NCI-H82 treated with DMSO at 0.1 percent for 48 hours (cell line): ENCODE data around the gene ARHGAP1.
A peak's percentile ranks its signal among the peaks of the same experiment; 100 is the strongest.

ENCODE experiments used
- DNase-seq: peaks from one replicate; lab custom pipeline; 2025; ENCODE audit not compliant: unreplicated experiment; lab: John Stamatoyannopoulos, UW

Gene ARHGAP1

GRCh38 chr11:46695345-46696211 lies 4.8 kb downstream of the ARHGAP1 start:
- DNase-seq, result no peak

GRCh38 chr11:46694607-46695006 lies 5.8 kb downstream of the ARHGAP1 start:
- no peak for DNase-seq

DNA sequence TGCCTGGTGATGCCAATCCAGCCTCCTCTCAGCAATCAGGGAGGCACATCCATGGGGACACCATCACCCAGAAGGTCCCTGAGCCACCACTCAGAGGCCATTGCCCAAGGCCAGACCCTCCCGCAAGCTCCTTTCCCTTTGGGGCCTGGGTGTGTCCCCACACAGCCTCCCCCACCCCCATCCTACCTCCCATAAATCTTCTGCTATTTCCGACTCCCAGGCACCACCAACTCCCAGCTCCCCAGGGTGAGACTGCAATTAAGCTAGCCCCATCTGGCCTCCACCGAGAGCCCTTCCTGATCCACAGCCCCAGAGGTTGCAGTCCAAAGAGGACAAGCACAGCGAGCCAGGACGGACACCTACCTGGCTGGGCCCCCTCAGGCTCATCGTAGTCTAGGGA lies 6.3 kb downstream of the ARHGAP1 start:
- peak; percentile 1 for DNase-seq

DNA sequence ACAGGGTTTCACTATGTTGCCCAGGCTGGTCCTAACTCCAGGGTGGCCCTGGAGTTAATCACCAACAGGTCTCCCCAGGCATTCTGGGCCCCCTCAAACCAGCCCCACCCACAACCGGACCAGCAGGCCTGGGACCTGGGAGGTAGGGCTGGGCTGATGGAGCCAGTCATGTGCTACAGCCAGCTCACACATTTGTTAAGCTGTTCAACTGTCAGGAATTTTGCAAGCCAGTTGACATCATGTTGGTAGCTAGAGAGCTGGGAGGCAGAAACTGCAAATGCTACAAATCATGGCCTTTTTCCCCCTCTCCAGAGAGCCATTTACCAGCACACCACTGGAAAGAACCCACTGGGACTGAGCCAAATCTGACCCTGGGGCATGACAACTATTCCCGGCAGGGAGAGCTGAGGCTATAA lies 6.8 kb downstream of the ARHGAP1 start:
- no peak for DNase-seq

GRCh38 chr11:46692450-46692849 lies 8.0 kb downstream of the ARHGAP1 start:
- DNase-seq, result no peak

- DNase-seq, result no peak
These were observed 9.7 kb downstream of the ARHGAP1 start for GRCh38 chr11:46690702-46691101.

GRCh38 chr11:46686886-46687795 lies 13.3 kb downstream of the ARHGAP1 start:
- no peak for DNase-seq

DNA sequence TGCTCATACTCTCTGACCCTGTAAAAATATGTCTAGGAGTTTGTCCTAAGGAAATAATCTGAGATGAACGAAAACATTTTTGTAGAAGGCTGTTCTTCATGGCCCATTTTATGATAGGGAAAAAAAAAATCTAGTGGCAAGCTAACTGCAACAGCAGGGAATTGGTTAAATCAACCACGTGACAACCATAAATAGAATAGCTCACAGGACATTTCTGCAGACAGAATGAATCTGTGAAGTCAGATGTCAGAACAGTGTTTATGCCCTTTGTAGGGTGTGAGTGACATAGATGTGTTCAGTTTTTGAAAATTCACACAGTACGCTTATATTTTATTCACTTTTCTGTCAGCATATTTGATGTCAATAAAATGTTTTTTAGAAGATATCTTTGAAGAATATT lies 16.1 kb downstream of the ARHGAP1 start:
- DNase-seq, result no peak

- no peak for DNase-seq
These were observed 17.4 kb downstream of the ARHGAP1 start for GRCh38 chr11:46682773-46683752.

DNA sequence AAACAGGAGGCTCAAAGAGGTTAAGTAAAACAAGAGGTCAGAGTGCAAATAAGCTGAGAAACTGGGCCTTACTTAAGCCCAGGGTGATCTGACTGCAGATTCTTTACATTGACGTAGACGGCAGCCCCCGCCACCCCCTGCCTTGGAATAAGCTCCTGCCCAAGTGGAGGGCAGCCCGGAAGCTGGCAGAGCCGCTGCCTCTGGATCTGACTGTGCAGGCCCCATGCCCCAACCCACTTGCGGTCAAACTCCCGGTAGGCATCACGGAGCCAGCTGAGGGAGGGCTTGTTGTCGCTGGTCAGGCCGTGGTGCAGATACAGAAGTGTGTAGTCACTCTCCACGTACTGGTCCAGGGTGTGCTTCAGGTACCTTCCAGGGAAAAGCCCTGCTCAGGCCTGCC lies 18.6 kb downstream of the ARHGAP1 start:
- DNase-seq, result no peak

DNA sequence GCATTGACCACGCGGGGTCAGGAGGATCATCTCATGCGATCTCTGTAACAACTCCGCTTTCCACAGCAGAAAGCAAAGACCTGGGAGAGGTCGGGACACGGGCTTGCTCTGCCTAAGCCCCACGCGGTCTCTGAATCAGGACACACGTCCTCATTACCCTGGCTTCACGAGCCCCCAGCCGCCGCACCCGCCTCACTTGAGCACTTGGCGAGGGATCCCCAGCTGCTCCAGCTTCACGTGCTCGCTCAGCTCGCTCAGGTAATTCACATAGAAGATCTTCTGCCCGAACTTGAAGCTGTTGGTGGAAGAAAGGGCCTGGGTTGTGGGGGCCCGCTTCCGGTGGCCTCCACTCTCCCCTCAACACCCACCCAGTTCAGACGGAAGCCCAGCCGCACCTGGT lies 19.6 kb downstream of the ARHGAP1 start:
- DNase-seq, result no peak

GRCh38 chr11:46680164-46680760 lies 20.2 kb downstream of the ARHGAP1 start:
- DNase-seq, result no peak

DNA sequence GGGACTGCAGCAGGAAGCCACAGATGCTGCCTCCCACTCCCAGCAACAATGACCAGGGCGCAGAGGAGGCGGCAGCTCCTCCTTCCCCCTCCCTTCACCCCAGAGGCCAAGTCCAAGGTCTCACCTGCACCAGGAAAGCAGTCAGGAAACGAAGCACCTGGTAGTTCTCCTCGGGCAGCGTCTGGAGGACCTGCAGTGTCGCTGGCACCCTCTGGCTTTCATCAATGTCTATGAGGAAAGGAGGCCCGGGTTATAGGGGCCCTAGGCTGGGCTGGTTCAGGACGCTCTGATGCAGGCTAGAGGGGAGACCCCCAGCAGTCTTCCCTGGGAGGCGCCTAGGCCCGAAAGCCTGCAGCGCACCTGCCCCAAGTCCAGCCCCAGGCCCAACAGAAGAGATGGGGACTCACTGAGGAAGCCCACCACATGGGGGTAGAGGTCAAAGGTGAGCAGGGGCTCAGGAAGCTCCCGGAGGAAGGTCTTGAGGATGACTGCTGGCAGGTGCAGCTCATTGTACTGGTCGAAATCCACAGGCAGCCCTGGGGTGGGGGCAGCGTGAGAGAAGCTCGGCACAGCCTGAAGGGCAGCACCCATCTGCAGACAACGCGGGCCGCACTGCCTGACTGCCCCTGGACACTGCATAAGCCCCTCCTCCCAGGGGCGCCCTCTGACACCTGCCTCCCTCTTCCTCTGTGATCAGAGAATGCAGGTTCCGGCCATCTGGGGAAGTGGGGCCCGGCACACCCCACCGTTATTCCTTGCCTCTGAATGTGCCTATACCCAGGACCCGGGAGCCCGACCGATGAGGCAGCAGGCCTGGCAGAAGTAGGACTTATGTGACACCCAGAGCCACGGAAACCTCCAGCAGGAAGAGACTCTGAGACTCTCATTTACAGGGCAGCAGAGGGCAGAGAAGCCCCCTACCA lies 20.9 kb downstream of the ARHGAP1 start:
- DNase-seq, result no peak

DNA sequence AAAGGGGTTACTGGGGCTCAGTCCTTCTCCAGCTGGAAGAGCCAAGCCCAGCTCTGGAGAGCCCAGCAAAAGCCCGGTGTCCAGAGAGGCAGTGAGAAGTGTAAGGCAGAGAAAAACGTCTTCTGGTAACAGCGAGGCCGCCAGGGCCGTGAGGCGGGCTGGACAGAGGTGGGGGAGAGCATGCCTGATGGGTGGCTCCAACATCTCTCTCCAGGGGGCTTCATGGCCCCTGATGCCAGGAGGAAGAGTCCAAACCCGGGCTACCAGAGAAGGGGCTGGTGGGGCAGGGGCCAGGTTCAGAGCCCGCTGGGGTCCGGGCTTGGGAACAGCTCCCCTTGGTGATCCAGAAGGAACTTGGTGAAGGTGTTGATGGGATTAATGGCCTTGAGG lies 21.7 kb downstream of the ARHGAP1 start:
- DNase-seq, result no peak

DNA sequence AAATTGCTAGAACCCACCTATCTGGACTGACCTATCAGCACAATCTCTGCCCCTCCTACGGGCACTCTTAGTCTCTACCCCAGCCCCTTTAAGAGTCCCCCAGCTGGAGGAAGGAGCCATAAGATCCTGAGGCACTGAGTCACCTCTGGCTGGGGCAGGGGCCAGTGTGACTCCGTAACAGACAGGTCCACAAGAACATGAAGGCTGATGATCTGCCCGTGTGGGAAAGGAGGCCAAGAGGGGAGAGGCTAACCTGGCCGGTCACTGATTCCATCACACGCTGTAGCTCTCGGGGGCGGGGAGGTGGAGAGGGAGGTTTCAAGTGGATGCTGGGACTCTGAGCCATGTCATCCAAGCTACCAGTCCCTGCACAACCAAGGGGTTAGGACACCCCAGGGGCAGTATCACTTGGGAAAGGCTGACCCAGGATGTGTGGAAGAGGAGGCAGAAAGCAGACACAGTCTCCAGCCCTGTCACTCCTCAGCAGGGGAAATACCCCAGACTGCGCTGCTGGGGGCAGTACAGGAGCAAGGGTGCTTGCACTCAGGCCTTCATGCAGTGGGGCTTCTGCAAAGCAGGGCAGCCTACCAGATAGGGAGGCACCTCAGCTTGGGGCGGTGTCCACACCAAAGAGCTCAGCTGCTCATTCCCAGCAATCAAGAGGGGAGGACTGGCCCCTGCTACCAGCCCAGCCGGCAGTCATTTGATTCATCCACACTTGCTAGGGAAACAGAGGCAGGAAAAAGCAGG lies 22.3 kb downstream of the ARHGAP1 start:
- DNase-seq, result no peak

GRCh38 chr11:46677169-46677568 lies 23.2 kb downstream of the ARHGAP1 start:
- no peak for DNase-seq

DNA sequence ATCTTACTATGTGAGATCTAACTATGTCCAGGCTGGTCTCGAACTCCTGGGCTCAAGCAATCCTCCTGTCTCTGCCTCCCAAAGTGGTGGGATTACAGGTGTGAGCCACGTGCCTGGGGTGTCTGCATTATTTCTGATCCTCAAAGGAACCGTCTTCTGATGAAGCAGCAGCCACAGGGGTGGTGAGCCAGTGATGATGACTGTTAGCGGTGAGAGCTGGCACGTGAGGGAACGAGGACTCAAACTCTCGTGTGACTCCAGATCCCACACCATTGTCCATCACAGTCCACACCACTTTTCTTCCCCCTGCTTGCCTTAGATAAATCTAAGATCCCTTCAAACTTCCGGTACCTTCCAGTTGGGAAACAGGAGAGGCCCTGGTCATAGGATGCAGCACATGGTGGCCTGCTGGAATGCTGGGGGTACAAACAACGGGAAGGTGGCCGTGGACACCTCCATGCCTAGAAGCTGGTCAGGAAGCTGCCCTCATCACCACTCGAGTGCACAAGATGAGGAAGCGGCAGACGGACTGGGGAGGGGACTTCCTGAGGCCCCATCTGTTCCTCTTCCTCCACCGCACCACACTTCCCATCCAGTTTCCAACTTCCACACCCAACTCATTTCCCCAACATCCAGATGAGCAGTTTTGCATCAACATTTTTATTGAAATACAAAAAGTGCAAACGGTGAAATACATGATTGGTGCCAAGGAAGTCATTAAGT lies 23.8 kb downstream of the ARHGAP1 start:
- no peak for DNase-seq

DNA sequence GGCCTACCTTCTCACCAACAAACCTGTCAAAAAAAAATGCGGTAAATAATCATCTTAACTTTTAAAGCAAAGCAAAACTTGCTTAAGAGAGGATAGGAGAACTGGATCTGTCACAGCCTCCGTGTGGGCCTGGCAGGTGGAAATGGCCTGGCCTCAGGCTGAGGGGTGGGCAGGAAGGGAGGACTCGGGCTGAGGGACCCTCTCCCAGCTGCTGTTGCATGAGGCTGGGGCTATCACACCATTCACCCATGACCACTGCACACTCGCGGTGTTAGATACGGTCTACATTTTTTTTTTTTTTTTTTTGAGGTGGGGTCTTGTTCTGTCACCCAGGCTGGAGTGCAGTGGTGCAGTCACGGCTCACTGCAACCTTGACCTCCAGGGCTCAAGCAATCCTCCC lies 24.5 kb downstream of the ARHGAP1 start:
- no peak for DNase-seq
